Neural crest cell (in vitro differentiated cells): ENCODE data around the gene ERN1. TPM values are rescaled to one million over a fixed set of nuclear protein-coding genes. Genes with fewer than 3 reads are reported as not detected.

Experiments used
- DNase-seq: peaks from one replicate; pipeline ENCODE4 v3.0.0; 2021; ENCODE audit warnings: low read depth, mixed read lengths, low spot score
- H3K27ac Mint-ChIP-seq: one replicate; pipeline ENCODE4 v1.8.0; 2021; ENCODE audit warnings: mild to moderate bottlenecking, mixed read lengths; ENCODE audit not compliant: unreplicated experiment
- H3K27me3 Mint-ChIP-seq: 2 replicates; pipeline ENCODE4 v1.8.0; 2021; ENCODE audit warnings: low read depth, mild to moderate bottlenecking, mixed read lengths
- H3K36me3 Mint-ChIP-seq: 2 replicates; pipeline ENCODE4 v1.8.0; 2021; ENCODE audit warnings: low read depth, mild to moderate bottlenecking, mixed read lengths
- H3K4me1 Mint-ChIP-seq: 2 replicates; pipeline ENCODE4 v1.8.0; 2021; ENCODE audit warnings: mixed read lengths
- H3K4me3 Mint-ChIP-seq: one replicate; pipeline ENCODE4 v1.8.0; 2021; ENCODE audit warnings: mild to moderate bottlenecking, mixed read lengths
- H3K9me3 Mint-ChIP-seq: 2 replicates; pipeline ENCODE4 v1.8.0; 2021; ENCODE audit warnings: mixed read lengths
- CTCF ChIP-seq: fragments of 200-600 bp; sonication (generic); conservative IDR thresholded peaks from 2 replicates; pipeline ENCODE4 v1.5.0; 2021; ENCODE audit warnings: antibody characterized with exemption, mild to moderate bottlenecking
- total RNA-seq: library from RNA; stranded (reverse); gene quantifications from 2 replicates; pipeline ENCODE4 v1.2.1, GENCODE V29; 2021

Gene ERN1
- total RNA-seq, 1 donor from 2014 or later = 8.5 TPM

- H3K27me3 Mint-ChIP-seq = no peaks in the 10 kb centered on the region
- no peak for DNase-seq
- peak overlapping the region; percentile 21 for H3K27ac Mint-ChIP-seq
- no peak for TF ChIP-seq CTCF
- H3K4me3 Mint-ChIP-seq = no peak overlapping the region
- no peaks in the 10 kb centered on the region for H3K9me3 Mint-ChIP-seq
- no peaks in the 10 kb centered on the region for H3K4me1 Mint-ChIP-seq
- peaks cover 2% of the 10 kb centered on the region for H3K36me3 Mint-ChIP-seq
Observed at GRCh38 chr17:64041912-64042311, 88.0 kb downstream of the ERN1 start.

DNA sequence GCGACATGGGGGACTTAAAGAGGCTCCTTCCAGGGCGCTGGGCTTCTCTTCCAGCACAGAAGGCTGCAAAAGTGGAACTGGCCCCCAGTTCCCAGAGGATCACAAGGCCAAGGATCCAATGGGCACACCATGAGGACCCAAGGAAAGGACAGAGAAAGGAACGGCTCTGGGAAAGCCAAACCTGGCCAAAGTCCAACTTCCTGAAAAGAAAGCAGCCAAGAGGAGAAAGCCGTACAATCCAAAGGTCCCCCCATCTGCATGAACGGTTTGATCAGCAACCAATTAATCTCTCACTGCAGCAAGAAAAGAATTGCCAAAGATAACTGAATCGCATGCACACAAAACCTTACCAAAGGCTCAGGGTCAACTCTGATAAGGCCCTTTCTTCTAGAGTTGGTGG, 89.7 kb downstream of the ERN1 start:
- H3K4me1 Mint-ChIP-seq = no peaks in the 10 kb centered on the region
- H3K36me3 Mint-ChIP-seq = peaks cover 2% of the 10 kb centered on the region
- no peak for TF ChIP-seq CTCF
- no peak overlapping the region for H3K27ac Mint-ChIP-seq
- H3K4me3 Mint-ChIP-seq = no peak overlapping the region
- no peaks in the 10 kb centered on the region for H3K27me3 Mint-ChIP-seq
- no peaks in the 10 kb centered on the region for H3K9me3 Mint-ChIP-seq
- no peak for DNase-seq

DNA sequence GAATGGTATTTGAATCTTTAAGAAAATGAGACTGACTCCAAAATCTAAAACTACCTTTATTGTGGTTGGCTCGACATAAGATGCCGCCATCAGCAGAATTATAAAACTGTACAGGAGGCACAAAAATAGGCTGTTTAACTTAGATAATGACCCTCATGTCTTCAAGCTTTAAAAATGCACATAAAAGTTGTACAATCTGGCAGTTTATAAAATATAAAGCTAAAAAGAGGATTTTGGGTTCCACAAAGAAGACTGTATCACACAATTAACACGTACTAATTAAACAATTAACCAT, 90.9 kb downstream of the ERN1 start:
- no peak for DNase-seq
- Mint-ChIP-seq H3K4me3 (no peak overlapping the region), H3K4me1 (no peaks in the 10 kb centered on the region), H3K36me3 (peaks cover 2% of the 10 kb centered on the region), H3K9me3 (no peaks in the 10 kb centered on the region), H3K27ac (no peak overlapping the region), H3K27me3 (no peaks in the 10 kb centered on the region)
- TF ChIP-seq CTCF = no peak

GRCh38 chr17:64038331-64039105, 91.4 kb downstream of the ERN1 start:
- peaks cover 2% of the 10 kb centered on the region for H3K36me3 Mint-ChIP-seq
- no peak for DNase-seq
- H3K4me3 Mint-ChIP-seq = no peak overlapping the region
- no peaks in the 10 kb centered on the region for H3K9me3 Mint-ChIP-seq
- H3K27me3 Mint-ChIP-seq = no peaks in the 10 kb centered on the region
- H3K27ac Mint-ChIP-seq = no peak overlapping the region
- no peaks in the 10 kb centered on the region for H3K4me1 Mint-ChIP-seq
- no peak for TF ChIP-seq CTCF

DNA sequence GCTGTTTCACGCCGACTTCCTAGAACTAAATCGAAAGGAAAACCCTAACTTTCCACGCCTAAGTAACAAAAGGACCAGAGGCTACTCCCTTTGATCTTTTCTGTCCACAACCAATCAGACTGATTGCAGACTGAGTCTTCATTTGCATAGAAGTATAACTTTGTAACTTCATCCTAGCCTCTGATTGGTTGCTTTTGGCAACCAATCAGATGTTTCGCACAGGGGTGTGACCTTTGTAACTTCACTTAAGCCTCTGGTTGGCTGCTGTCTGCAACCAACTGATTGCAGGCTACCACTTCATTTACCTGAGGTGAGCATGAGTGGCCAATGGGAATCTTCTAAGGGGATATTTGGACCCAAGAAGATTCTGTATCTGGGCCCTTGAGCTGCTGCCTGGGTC, 92.1 kb downstream of the ERN1 start:
- H3K27ac Mint-ChIP-seq = no peak overlapping the region
- no peak overlapping the region for H3K4me3 Mint-ChIP-seq
- no peaks in the 10 kb centered on the region for H3K27me3 Mint-ChIP-seq
- DNase-seq = no peak
- TF ChIP-seq CTCF = no peak
- H3K36me3 Mint-ChIP-seq = peaks cover 2% of the 10 kb centered on the region
- no peaks in the 10 kb centered on the region for H3K4me1 Mint-ChIP-seq
- no peaks in the 10 kb centered on the region for H3K9me3 Mint-ChIP-seq

DNA sequence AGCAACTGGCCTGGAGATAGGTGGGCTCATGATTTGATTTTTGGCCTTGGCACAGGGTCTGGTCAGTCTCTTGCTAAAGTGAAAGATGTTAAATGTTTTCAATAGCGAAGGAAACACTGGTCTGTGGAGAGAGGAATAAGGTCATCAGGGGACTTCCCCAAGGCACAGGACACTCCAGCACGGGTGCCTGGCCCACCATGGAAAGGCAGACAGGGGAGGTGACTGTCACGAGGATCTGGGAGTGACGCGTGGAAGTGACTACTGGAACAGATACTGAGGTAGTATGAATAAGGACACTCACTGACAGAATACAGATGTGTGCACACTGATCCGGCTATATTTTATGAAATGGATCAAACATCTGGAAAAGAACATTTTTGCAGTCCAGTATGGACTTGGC, 92.8 kb downstream of the ERN1 start:
- peaks cover 2% of the 10 kb centered on the region for H3K36me3 Mint-ChIP-seq
- DNase-seq = no peak
- no peaks in the 10 kb centered on the region for H3K4me1 Mint-ChIP-seq
- no peaks in the 10 kb centered on the region for H3K9me3 Mint-ChIP-seq
- no peak overlapping the region for H3K4me3 Mint-ChIP-seq
- no peaks in the 10 kb centered on the region for H3K27me3 Mint-ChIP-seq
- H3K27ac Mint-ChIP-seq = no peak overlapping the region
- TF ChIP-seq CTCF = no peak
